RWPE1 (cell line): ENCODE results near the gene SAG.
A peak's percentile ranks its signal among the peaks of the same experiment; 100 is the strongest.

Experiments
- CTCF ChIA-PET: fragments of 350-600 bp; sonication (Branson Sonifier 250); formaldehyde crosslinking; extraction: SDS; loops from one replicate; lab custom pipeline; 2021; lab: Yijun Ruan, JAX
- POLR2A ChIA-PET: fragments of 400-600 bp; formaldehyde crosslinking; extraction: SDS; loops from one replicate; lab custom pipeline; 2020; ENCODE audit warnings: antibody characterized with exemption; ENCODE audit not compliant: low non-redundant PET; lab: Yijun Ruan, JAX
- DNase-seq: peaks from one replicate; pipeline ENCODE4 v3.0.0; 2012; ENCODE audit warnings: low spot score
- H3K27ac ChIP-seq: fragments of 450-650 bp; 2 replicates; pipeline ENCODE4 v1.5.1; 2017
- CTCF ChIP-seq: fragments of 450-650 bp; conservative IDR thresholded peaks from 2 replicates; pipeline ENCODE4 v1.5.1; 2017; ENCODE audit warnings: low read depth, mild to moderate bottlenecking

Gene SAG

GRCh38 chr2:233384015-233384414, 76.4 kb downstream of the SAG start:
- peak overlapping the region; percentile 58 for H3K27ac ChIP-seq
- TF ChIP-seq CTCF, result no peak
- ChIA-PET POLR2A (no interaction called here), CTCF (interaction anchor here (0.6 to 0.8 kb wide), 2 partner anchors 60 to 105 kb away, joined by 4 to 6 read pairs; no protein-coding TSS in a partner anchor)
- no peak for DNase-seq

GRCh38 chr2:233384811-233385488, 77.3 kb downstream of the SAG start:
- ChIA-PET POLR2A (no interaction called here), CTCF (interaction anchor here (0.6 to 0.8 kb wide), 5 partner anchors 11 to 679 kb away, joined by 3 to 8 read pairs (median 4); partner anchors contain the start of gene DGKD)
- peak; percentile 50 for DNase-seq
- H3K27ac ChIP-seq, result peak overlapping the region; percentile 58
- TF ChIP-seq CTCF, result no peak

- ChIA-PET POLR2A (no interaction called here), CTCF (interaction anchor here (0.6 to 0.8 kb wide), 4 partner anchors 12 to 70 kb away, joined by 3 to 8 read pairs (median 6); partner anchors contain the start of gene DGKD)
- DNase-seq, result no peak
- peak overlapping the region; percentile 58 for H3K27ac ChIP-seq
- TF ChIP-seq CTCF, result no peak
These were observed 78.0 kb downstream of the SAG start for GRCh38 chr2:233385489-233386044.

- H3K27ac ChIP-seq, result peak overlapping the region; percentile 78
- no peak for TF ChIP-seq CTCF
- peak; percentile 29 for DNase-seq
- ChIA-PET POLR2A (no interaction called here), CTCF (no interaction called here)
These were observed 78.9 kb downstream of the SAG start for GRCh38 chr2:233386382-233387041.

GRCh38 chr2:233387225-233387624, 79.6 kb downstream of the SAG start:
- TF ChIP-seq CTCF, result no peak
- ChIA-PET CTCF (interaction anchor here (0.5 kb wide), 1 partner anchor 17 kb away, joined by 3 read pairs; no protein-coding TSS in a partner anchor), POLR2A (no interaction called here)
- no peak for DNase-seq
- H3K27ac ChIP-seq, result peak overlapping the region; percentile 78

- H3K27ac ChIP-seq, result peak overlapping the region; percentile 78
- ChIA-PET CTCF (interaction anchor here (0.5 to 0.6 kb wide), 2 partner anchors 12 to 17 kb away, joined by 3 read pairs; no protein-coding TSS in a partner anchor), POLR2A (no interaction called here)
These were observed 80.3 kb downstream of the SAG start for GRCh38 chr2:233387667-233388528.

More at GRCh38 chr2:233387667-233388528, 80.3 kb downstream of the SAG start:
- no peak for TF ChIP-seq CTCF
- no peak for DNase-seq
